RWPE2 (cell line): Measurements from ENCODE around the gene CLMN.

Experiments
- ATAC-seq: fragments of 200-7000 bp; cut with Tn5 transposase; 3 replicates; pipeline ENCODE4 v1.9.1; 2021; ENCODE audit warnings: low read depth
- DNase-seq: peaks from one replicate; pipeline ENCODE4 v3.0.0-alpha.2; 2020; ENCODE audit warnings: low spot score
- H3K27ac ChIP-seq: fragments of 450-650 bp; 2 replicates; pipeline ENCODE4 v1.5.1; 2017; ENCODE audit warnings: mild to moderate bottlenecking; ENCODE audit not compliant: poor library complexity, severe bottlenecking
- H3K27me3 ChIP-seq: fragments of 250-450 bp; sonication (Bioruptor Pico); 2 replicates; pipeline ENCODE4 v1.5.1; 2021; ENCODE audit warnings: mild to moderate bottlenecking, moderate library complexity; ENCODE audit not compliant: insufficient read depth, poor library complexity, severe bottlenecking
- H3K36me3 ChIP-seq: fragments of 250-450 bp; sonication (Bioruptor Pico); 2 replicates; pipeline ENCODE4 v1.5.1; 2020; ENCODE audit warnings: low read depth, mild to moderate bottlenecking, moderate library complexity
- H3K4me1 ChIP-seq: fragments of 250-450 bp; sonication (Bioruptor Pico); 2 replicates; pipeline ENCODE4 v1.5.1; 2021; ENCODE audit warnings: mild to moderate bottlenecking, moderate library complexity; ENCODE audit not compliant: insufficient read depth, poor library complexity, severe bottlenecking
- H3K4me3 ChIP-seq: fragments of 250-450 bp; sonication (Bioruptor Pico); 2 replicates; pipeline ENCODE4 v1.5.1; 2021; ENCODE audit warnings: mild to moderate bottlenecking, moderate library complexity; ENCODE audit not compliant: severe bottlenecking
- H3K9me3 ChIP-seq: fragments of 250-450 bp; sonication (Bioruptor Pico); 2 replicates; pipeline ENCODE4 v1.5.1; 2021; ENCODE audit warnings: mild to moderate bottlenecking, moderate library complexity; ENCODE audit not compliant: severe bottlenecking
- TF ChIP-seq, protein P1 (sequence below): fragments of 450-650 bp; IDR thresholded peaks from one replicate; pipeline ENCODE4 v1.5.1; 2017; ENCODE audit warnings: mild to moderate bottlenecking, moderate library complexity; ENCODE audit not compliant: poor library complexity, severe bottlenecking

CLMN gene

DNA sequence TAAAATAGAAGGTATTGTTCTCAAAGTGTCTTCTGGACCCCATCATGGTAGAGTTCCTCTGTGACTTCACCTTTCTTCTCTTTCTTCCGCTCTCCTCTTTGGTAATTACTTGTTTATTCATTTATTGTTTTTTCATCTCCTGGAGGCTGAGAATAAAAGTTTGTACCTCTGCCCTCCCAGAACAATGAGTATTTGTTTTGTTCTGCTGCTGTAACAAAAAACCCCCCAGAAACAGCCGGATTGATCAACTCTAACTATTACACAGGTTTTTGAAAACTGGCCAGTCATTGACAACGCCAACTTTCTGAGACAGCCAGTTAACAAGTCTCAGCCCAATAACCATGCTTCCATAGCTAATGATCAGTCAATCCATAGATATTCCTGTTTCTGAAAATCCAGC is 154.2 kb downstream of the CLMN start:
- no peaks in the 10 kb centered on the region for H3K36me3 ChIP-seq
- ATAC-seq = no peak
- H3K27me3 ChIP-seq = no peaks in the 10 kb centered on the region
- TF ChIP-seq, protein P1, sequence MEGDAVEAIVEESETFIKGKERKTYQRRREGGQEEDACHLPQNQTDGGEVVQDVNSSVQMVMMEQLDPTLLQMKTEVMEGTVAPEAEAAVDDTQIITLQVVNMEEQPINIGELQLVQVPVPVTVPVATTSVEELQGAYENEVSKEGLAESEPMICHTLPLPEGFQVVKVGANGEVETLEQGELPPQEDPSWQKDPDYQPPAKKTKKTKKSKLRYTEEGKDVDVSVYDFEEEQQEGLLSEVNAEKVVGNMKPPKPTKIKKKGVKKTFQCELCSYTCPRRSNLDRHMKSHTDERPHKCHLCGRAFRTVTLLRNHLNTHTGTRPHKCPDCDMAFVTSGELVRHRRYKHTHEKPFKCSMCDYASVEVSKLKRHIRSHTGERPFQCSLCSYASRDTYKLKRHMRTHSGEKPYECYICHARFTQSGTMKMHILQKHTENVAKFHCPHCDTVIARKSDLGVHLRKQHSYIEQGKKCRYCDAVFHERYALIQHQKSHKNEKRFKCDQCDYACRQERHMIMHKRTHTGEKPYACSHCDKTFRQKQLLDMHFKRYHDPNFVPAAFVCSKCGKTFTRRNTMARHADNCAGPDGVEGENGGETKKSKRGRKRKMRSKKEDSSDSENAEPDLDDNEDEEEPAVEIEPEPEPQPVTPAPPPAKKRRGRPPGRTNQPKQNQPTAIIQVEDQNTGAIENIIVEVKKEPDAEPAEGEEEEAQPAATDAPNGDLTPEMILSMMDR = no peak
- no peak overlapping the region for H3K27ac ChIP-seq
- no peak for DNase-seq
- H3K9me3 ChIP-seq = no peaks in the 10 kb centered on the region
- no peaks in the 10 kb centered on the region for H3K4me1 ChIP-seq
- H3K4me3 ChIP-seq = no peak overlapping the region

DNA sequence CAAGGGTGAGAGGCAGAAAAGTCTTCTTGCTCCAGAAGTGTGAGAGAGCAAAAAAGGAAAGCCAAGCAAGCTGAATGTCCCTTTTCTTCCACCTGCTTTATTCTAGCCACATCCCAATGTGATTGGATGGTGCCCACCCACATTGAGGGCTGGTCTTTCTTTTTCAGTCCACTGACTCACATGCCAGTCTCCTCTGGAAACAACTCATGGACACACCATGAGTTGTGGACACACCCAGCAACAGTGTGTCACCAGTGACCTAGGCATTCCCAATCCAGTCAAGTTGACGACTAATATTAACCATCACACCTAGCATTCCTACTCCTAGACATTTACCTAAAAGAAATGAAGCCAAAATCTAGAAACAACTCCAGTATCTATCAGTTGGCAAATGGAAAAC is 155.2 kb downstream of the CLMN start:
- DNase-seq (no peak), ATAC-seq (no peak)
- TF ChIP-seq, protein P1 = no peak

DNA sequence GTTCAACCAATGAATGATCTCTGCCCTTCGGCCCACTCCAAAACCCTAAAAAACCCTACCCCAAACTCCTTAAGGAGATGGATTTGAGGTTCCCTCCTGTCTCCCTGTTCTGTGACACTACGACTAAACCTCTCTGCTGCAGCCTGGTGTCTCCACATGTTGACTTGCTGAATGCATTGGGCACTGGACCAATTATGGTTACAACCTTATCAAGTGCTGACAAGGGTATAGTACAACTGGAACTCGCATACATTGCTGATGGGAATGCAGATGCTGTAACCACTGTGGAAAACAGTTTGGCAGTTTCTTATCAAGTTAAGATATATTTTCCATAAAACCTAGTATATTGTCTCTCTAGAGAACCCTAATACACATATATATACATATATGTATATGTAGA is 156.0 kb downstream of the CLMN start:
- H3K36me3 ChIP-seq = no peaks in the 10 kb centered on the region
- H3K4me1 ChIP-seq = no peaks in the 10 kb centered on the region
- no peak overlapping the region for H3K4me3 ChIP-seq
- TF ChIP-seq, protein P1 = no peak
- no peak for DNase-seq
- no peak for ATAC-seq
- H3K27me3 ChIP-seq = no peaks in the 10 kb centered on the region
- no peaks in the 10 kb centered on the region for H3K9me3 ChIP-seq
- H3K27ac ChIP-seq = no peak overlapping the region

More for the DNA sequence above, 155.2 kb downstream of the CLMN start:
- Histone ChIP-seq H3K27me3 (no peaks in the 10 kb centered on the region), H3K27ac (no peak overlapping the region), H3K4me1 (no peaks in the 10 kb centered on the region), H3K36me3 (no peaks in the 10 kb centered on the region), H3K4me3 (no peak overlapping the region), H3K9me3 (no peaks in the 10 kb centered on the region)

DNA sequence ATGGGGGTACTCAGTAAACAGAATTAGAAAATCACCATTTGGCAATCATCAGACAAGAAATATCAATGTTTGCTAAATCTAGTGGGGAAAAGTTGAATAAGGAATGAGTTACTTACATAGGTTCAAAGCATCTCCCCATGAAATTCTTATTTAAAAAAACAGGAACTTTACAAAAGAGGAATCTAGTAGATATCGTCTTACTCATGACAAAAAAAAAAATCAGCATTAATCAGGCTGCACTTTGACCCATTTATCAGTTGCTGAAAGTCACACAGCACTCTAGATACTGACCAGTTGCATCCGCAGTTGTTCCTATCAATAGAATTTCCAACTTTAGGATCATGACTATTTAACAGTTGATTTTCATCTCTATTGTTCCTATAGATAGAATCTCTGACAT is 156.6 kb downstream of the CLMN start:
- TF ChIP-seq, protein P1 = no peak
- no peak for ATAC-seq
- DNase-seq = no peak

DNA sequence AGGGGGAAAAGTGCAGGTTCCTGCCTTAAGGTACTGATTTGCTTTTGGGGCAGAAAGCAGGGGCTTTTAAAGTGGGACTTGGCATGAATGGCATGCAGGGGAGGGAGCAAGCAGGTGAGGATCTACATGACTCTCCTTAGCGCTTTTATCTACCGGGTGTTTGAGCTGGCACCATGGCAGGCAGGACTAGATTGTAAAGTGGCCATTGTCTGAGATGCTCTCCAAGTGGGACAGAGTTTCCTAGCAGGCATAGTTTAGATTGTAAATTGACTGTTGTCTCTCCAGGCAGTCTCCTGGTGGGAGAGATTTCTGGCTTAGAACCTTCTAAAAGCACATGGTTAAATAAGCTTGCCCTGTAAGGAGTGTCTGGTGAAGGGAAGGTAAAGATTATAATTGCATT is 157.1 kb downstream of the CLMN start:
- no peaks in the 10 kb centered on the region for H3K27me3 ChIP-seq
- no peak overlapping the region for H3K27ac ChIP-seq
- H3K36me3 ChIP-seq = no peaks in the 10 kb centered on the region
- no peak for DNase-seq
- TF ChIP-seq, protein P1 = no peak
- no peak for ATAC-seq
- H3K9me3 ChIP-seq = no peaks in the 10 kb centered on the region
- H3K4me3 ChIP-seq = no peak overlapping the region
- peaks cover 3% of the 10 kb centered on the region for H3K4me1 ChIP-seq

More for the DNA sequence above, 156.6 kb downstream of the CLMN start:
- H3K9me3 ChIP-seq = no peaks in the 10 kb centered on the region
- H3K27me3 ChIP-seq = no peaks in the 10 kb centered on the region
- peaks cover 3% of the 10 kb centered on the region for H3K4me1 ChIP-seq
- H3K27ac ChIP-seq = no peak overlapping the region
- H3K4me3 ChIP-seq = no peak overlapping the region
- no peaks in the 10 kb centered on the region for H3K36me3 ChIP-seq
